ENCODE results near the gene AKR1A1.

AKR1A1 gene

DNA sequence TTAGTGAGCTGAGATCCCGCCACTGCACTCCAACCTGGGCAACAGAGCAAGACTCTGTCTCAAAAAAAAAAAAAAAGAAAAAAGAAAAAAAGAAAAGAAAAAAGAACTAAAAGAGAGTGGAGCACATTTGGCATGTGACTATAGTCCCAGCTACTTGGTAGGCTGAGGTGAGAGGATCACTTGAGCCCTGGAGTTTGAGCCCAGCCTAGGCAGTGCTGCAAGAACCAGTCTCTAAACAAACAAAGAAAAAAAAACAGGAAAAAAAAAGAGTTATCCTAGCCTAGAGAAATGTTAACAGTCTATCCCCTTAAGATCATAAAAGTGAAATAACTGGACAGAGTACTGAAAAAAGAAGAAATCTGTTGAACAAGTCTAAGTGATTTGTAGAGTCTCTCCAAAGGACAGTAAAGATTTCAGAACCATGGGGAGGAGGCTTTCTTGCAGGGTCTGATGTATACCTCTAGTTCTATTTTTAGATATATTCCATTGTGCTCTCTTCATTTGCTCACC, 24.4 kb upstream of the AKR1A1 start:
- Histone ChIP-seq H3K36me3 (ENCODE audit: insufficient read depth, low read length) (no peaks in the 10 kb centered on the region), H3K27me3 (ENCODE audit: insufficient read depth, low read length) (no peaks in the 10 kb centered on the region), H2AFZ (ENCODE audit: low read length, unreplicated experiment) (no peak overlapping the region), H3K27ac (ENCODE audit: low read depth, low read length) (no peak overlapping the region), H3K4me1 (ENCODE audit: control insufficient read depth, insufficient read depth, low read length, unreplicated experiment) (peaks cover 9% of the 10 kb centered on the region), H3K4me3 (ENCODE audit: low read depth, low read length) (no peak overlapping the region), H3K79me2 (ENCODE audit: control insufficient read depth, insufficient read depth, low read length, unreplicated experiment) (peaks cover 4% of the 10 kb centered on the region)

DNA sequence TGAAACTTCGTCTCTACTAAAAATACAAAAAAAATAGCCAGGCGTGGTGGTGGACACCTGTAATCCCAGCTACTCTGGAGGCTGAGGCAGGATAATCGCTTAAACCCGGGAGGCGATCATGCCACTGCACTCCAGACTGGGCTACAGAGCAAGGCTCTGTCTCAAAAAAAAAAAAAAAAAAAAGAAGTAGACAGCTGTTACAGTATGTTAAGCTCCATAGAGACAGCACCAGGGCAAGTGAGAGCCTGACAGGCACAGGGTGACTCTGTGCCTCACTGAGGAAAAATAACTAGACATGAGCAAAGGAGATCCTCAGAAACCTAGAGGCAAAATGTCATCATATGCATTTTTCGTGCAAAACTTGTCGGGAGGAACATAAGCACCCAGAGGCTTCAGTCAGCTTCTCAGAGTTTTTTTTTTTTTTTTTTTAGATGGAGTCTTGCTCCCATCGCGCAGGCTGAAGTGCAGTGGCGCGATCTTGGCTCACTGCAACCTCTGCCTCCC, 19.9 kb upstream of the AKR1A1 start:
- H3K79me2 ChIP-seq (ENCODE audit: control insufficient read depth, insufficient read depth, low read length, unreplicated experiment): no peaks in the 10 kb centered on the region
- no peak overlapping the region for H3K27ac ChIP-seq (ENCODE audit: low read depth, low read length)
- H3K4me1 ChIP-seq (ENCODE audit: control insufficient read depth, insufficient read depth, low read length, unreplicated experiment): no peaks in the 10 kb centered on the region
- H3K36me3 ChIP-seq (ENCODE audit: insufficient read depth, low read length): no peaks in the 10 kb centered on the region
- H2AFZ ChIP-seq (ENCODE audit: low read length, unreplicated experiment): no peak overlapping the region
- no peak overlapping the region for H3K4me3 ChIP-seq (ENCODE audit: low read depth, low read length)
- no peaks in the 10 kb centered on the region for H3K27me3 ChIP-seq (ENCODE audit: insufficient read depth, low read length)

DNA sequence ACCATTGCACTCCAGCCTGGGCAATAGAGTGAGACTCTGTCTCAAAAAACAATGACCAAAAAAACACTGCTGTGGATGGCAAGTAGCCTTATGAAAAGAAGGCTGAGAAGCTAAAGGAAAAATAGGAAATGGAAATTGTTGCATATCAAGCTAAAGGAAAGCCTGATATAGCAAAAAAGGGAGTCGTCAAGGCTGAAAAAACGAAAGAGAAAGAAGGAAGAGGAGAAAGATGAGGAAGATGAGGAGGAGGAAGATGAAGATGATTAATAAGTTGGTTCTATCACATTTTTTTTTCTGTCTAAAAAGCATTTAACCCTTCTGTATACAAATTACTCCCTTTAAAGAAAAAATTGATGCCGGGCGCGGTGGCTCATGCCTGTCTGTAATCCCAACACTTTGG, 18.8 kb upstream of the AKR1A1 start:
- no peaks in the 10 kb centered on the region for H3K27me3 ChIP-seq (ENCODE audit: insufficient read depth, low read length)
- no peak overlapping the region for H3K4me3 ChIP-seq (ENCODE audit: low read depth, low read length)
- H3K27ac ChIP-seq (ENCODE audit: low read depth, low read length): no peak overlapping the region
- H3K4me1 ChIP-seq (ENCODE audit: control insufficient read depth, insufficient read depth, low read length, unreplicated experiment): no peaks in the 10 kb centered on the region
- H3K36me3 ChIP-seq (ENCODE audit: insufficient read depth, low read length): no peaks in the 10 kb centered on the region
- H3K79me2 ChIP-seq (ENCODE audit: control insufficient read depth, insufficient read depth, low read length, unreplicated experiment): no peaks in the 10 kb centered on the region
- no peak overlapping the region for H2AFZ ChIP-seq (ENCODE audit: low read length, unreplicated experiment)

DNA sequence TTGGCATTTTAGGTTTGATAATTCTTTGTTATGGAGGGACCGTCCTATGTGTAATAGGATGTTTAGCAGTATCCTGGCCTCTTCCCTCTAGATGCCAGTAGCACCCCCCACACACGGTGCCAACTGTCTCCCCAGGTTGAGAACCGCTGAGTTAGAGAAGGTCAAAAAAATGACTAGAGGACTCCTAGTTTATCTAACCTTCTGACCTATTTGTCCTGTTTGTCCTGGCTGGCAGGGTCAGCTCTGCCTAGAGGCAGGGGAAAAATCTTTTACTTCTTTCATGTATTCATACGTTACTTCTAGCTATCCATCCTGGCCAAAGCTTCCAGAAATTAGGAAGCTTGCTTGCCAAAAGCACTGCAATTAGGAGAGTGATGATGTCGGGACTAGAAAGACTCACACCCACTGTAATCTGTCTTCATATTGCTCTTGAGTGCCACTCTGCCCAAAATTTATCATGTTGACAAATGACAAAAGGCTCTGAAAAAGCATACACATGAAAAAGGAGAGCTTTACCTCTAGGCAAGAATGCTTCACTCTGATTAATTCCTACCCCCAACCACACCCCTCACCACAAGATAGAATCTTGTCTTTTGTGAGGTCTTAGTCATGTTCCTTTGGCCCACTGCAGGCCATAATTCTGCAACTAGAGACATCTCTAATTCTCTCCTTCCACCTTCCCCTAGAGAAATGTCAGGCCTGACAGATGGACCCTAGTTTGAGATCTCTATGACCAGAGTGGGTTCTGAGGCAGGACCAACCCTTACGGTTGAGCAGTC, 14.4 kb upstream of the AKR1A1 start:
- Histone ChIP-seq H2AFZ (ENCODE audit: low read length, unreplicated experiment) (no peak overlapping the region), H3K79me2 (ENCODE audit: control insufficient read depth, insufficient read depth, low read length, unreplicated experiment) (no peaks in the 10 kb centered on the region), H3K4me1 (ENCODE audit: control insufficient read depth, insufficient read depth, low read length, unreplicated experiment) (no peaks in the 10 kb centered on the region)

DNA sequence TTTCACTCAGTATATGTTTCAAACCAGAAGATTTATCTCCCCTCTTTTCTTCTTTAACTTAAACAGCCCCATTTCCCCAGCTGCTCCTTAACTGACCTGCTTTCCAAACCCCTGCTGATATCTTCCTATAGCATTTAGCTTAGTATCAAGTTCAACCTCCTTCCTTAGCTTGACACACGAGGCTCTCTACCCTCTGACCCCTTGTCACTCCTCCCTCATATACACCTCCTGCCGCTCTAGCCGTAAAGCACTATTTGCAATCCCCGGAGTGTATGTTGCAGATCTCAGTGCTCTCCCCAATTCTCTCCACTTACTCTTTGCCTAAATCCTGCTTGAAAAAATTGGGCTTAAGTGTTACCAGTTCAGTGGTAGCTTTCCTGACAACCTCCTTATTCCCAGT, 13.7 kb upstream of the AKR1A1 start:
- Histone ChIP-seq H3K27ac (ENCODE audit: low read depth, low read length) (no peak overlapping the region), H3K36me3 (ENCODE audit: insufficient read depth, low read length) (no peaks in the 10 kb centered on the region), H3K4me3 (ENCODE audit: low read depth, low read length) (no peak overlapping the region), H3K27me3 (ENCODE audit: insufficient read depth, low read length) (no peaks in the 10 kb centered on the region), H3K4me1 (ENCODE audit: control insufficient read depth, insufficient read depth, low read length, unreplicated experiment) (no peaks in the 10 kb centered on the region), H3K79me2 (ENCODE audit: control insufficient read depth, insufficient read depth, low read length, unreplicated experiment) (no peaks in the 10 kb centered on the region), H2AFZ (ENCODE audit: low read length, unreplicated experiment) (no peak overlapping the region)

More for the DNA sequence above, 14.4 kb upstream of the AKR1A1 start:
- Histone ChIP-seq H3K36me3 (ENCODE audit: insufficient read depth, low read length) (no peaks in the 10 kb centered on the region), H3K27ac (ENCODE audit: low read depth, low read length) (no peak overlapping the region), H3K4me3 (ENCODE audit: low read depth, low read length) (no peak overlapping the region), H3K27me3 (ENCODE audit: insufficient read depth, low read length) (no peaks in the 10 kb centered on the region)

DNA sequence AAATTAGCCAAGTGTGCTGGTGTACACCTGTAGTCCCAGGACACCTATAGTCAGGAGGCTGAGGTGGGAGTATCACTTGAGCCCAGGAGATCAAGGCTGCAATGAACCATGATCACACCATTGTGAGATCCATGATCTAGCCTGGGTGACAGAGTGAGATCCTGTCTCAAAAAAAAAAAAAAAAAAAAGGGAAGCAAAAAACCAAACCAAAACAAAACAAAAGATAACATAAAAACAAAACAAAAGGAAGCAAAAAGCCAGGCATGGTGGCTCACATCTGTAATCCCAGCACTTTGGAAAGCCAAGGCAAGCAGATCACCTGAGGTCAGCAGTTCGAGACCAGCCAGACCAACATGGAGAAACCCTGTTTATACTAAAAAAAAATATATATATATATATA, 9.4 kb upstream of the AKR1A1 start:
- Histone ChIP-seq H2AFZ (ENCODE audit: low read length, unreplicated experiment) (no peak overlapping the region), H3K27ac (ENCODE audit: low read depth, low read length) (no peak overlapping the region), H3K27me3 (ENCODE audit: insufficient read depth, low read length) (no peaks in the 10 kb centered on the region), H3K79me2 (ENCODE audit: control insufficient read depth, insufficient read depth, low read length, unreplicated experiment) (no peaks in the 10 kb centered on the region), H3K36me3 (ENCODE audit: insufficient read depth, low read length) (no peaks in the 10 kb centered on the region), H3K4me1 (ENCODE audit: control insufficient read depth, insufficient read depth, low read length, unreplicated experiment) (peaks cover 5% of the 10 kb centered on the region), H3K4me3 (ENCODE audit: low read depth, low read length) (no peak overlapping the region)

DNA sequence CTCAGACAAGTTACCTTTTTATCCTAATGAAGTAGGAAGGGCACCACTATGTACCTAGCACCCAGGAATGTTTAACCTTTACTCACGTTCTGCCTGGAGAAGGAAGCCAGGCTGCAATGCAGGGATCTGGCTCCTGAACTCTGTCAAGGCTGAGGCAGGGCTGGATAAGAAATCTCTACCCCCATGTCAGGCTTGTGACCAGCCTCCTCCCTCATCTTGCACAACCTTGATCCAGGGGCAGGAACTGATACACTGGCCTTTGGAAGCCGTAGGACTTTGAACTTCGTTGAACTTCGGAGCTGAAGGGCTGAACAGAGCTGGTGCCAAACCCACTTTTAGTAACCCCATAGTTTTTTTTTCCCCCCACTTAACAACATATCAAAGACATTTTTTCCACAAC, 8.0 kb upstream of the AKR1A1 start:
- Histone ChIP-seq H3K4me3 (ENCODE audit: low read depth, low read length) (no peak overlapping the region), H3K27me3 (ENCODE audit: insufficient read depth, low read length) (no peaks in the 10 kb centered on the region), H3K79me2 (ENCODE audit: control insufficient read depth, insufficient read depth, low read length, unreplicated experiment) (no peaks in the 10 kb centered on the region), H2AFZ (ENCODE audit: low read length, unreplicated experiment) (no peak overlapping the region), H3K27ac (ENCODE audit: low read depth, low read length) (no peak overlapping the region), H3K4me1 (ENCODE audit: control insufficient read depth, insufficient read depth, low read length, unreplicated experiment) (peaks cover 5% of the 10 kb centered on the region), H3K36me3 (ENCODE audit: insufficient read depth, low read length) (no peaks in the 10 kb centered on the region)

DNA sequence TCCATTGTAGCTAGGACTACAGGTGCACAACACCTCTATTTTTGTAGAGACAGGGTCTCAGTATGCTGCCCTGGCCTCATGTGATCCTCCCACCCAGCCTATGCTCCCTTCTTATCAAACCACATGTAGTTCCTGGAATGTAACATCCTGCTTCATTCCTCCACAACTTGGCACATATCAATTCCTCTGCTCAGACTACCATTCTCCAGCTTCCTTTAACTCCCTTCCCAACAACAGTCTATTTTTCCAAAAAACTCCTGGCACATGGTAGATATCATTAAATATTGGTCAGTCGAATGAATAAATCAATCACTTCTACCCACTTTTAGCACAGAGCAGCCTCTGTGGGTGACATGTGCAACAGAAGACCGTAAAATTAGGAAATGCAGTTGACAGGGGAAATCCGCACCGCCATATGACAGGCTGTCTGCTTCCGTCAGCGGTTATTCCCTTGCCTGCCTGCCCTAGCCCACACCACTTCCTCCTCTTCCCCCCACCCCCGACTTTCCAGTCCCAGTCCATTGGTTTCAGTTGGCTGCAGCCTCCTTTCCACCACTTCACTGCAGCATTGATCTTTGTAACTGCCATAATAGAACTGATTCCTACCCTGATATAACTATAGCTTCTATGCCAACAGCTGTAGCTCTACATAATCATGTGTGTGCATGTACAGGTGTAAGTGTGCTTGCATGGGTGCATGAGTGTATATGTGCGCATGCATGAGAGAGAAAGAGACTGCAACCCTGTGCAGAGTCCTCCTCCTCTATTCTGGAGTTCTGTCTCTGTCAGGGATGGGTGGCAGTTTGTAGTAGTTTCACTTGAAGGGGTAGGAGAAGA, 6.8 kb upstream of the AKR1A1 start:
- Histone ChIP-seq H3K4me1 (ENCODE audit: control insufficient read depth, insufficient read depth, low read length, unreplicated experiment) (peaks cover 5% of the 10 kb centered on the region), H2AFZ (ENCODE audit: low read length, unreplicated experiment) (no peak overlapping the region), H3K36me3 (ENCODE audit: insufficient read depth, low read length) (no peaks in the 10 kb centered on the region), H3K27me3 (ENCODE audit: insufficient read depth, low read length) (no peaks in the 10 kb centered on the region), H3K27ac (ENCODE audit: low read depth, low read length) (no peak overlapping the region), H3K79me2 (ENCODE audit: control insufficient read depth, insufficient read depth, low read length, unreplicated experiment) (no peaks in the 10 kb centered on the region), H3K4me3 (ENCODE audit: low read depth, low read length) (no peak overlapping the region)

DNA sequence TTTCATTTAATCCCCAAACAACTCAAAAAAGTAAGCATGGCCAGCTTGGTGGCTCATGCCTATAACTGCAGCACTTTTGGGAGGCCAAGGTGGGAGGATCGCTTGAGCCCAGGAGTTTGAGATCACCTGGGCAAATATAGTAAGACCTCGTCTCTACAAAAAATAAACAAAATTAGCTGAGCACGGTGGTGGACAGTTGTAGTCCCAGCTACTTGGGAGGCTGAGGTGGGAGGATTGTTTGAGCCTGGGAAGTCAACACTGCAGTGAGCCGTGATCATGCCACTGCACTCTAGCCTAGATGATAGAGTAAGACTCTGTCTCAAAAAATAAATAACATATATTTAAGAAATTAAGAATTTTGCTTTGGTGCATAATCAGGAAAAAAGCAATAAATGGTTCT, 6.1 kb upstream of the AKR1A1 start:
- H3K27ac ChIP-seq (ENCODE audit: low read depth, low read length): no peak overlapping the region
- no peaks in the 10 kb centered on the region for H3K36me3 ChIP-seq (ENCODE audit: insufficient read depth, low read length)
- H2AFZ ChIP-seq (ENCODE audit: low read length, unreplicated experiment): no peak overlapping the region
- H3K27me3 ChIP-seq (ENCODE audit: insufficient read depth, low read length): no peaks in the 10 kb centered on the region
- peaks cover 5% of the 10 kb centered on the region for H3K4me1 ChIP-seq (ENCODE audit: control insufficient read depth, insufficient read depth, low read length, unreplicated experiment)
- no peaks in the 10 kb centered on the region for H3K79me2 ChIP-seq (ENCODE audit: control insufficient read depth, insufficient read depth, low read length, unreplicated experiment)
- no peak overlapping the region for H3K4me3 ChIP-seq (ENCODE audit: low read depth, low read length)

DNA sequence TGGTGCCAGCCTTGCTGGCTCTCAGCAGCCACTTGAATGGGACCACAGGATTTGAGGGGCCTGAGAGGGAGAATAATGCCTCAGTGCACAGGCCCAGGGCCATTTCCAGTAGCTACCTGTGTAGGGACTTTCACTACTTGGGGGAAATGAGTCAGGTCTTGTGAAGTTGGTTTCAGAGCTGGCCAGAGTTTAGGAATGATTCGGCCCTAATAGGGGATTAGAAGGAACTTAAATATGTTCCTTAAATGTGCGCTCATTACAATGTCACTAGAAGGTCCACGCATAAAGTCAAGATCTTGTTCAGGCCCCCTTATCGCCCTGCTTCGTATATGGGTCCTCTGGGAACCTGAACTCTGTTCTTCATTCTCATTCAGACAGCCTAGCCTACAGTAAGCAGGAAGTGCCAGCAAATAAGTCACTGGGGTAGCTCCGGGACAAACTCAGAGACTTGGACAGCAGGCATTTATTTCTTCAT, 5.6 kb upstream of the AKR1A1 start:
- H3K27me3 ChIP-seq (ENCODE audit: insufficient read depth, low read length): no peaks in the 10 kb centered on the region
- no peak overlapping the region for H3K4me3 ChIP-seq (ENCODE audit: low read depth, low read length)
- H3K36me3 ChIP-seq (ENCODE audit: insufficient read depth, low read length): no peaks in the 10 kb centered on the region
- H3K4me1 ChIP-seq (ENCODE audit: control insufficient read depth, insufficient read depth, low read length, unreplicated experiment): peaks cover 5% of the 10 kb centered on the region
- no peak overlapping the region for H3K27ac ChIP-seq (ENCODE audit: low read depth, low read length)
- no peaks in the 10 kb centered on the region for H3K79me2 ChIP-seq (ENCODE audit: control insufficient read depth, insufficient read depth, low read length, unreplicated experiment)
- H2AFZ ChIP-seq (ENCODE audit: low read length, unreplicated experiment): peak overlapping the region; percentile 30
